NOMO-1 (cell line): Measurements from ENCODE around the gene ADAMTS14.
"Not testable (repeated sequence)": the region's sequence is repeated elsewhere in the genome, so short reads cannot be mapped to it uniquely, and the experiment has no call there.

Experiments
- DNase-seq, 2 experiments: peaks; one replicate each; lab custom pipeline; 2025; ENCODE audit not compliant: unreplicated experiment in 2 of 2; lab: John Stamatoyannopoulos, UW

The ADAMTS14 gene

GRCh38 chr10:70763567-70763966 lies 91.3 kb downstream of the ADAMTS14 start:
- no peak for DNase-seq

GRCh38 chr10:70765794-70766594 lies 93.7 kb downstream of the ADAMTS14 start:
- DNase-seq: no peak

- DNase-seq: not testable (repeated sequence)
These were observed 95.8 kb downstream of the ADAMTS14 start for GRCh38 chr10:70768026-70768685.

- no peak for DNase-seq
These were observed 96.8 kb downstream of the ADAMTS14 start for GRCh38 chr10:70769121-70769520.

GRCh38 chr10:70770001-70770400 lies 97.7 kb downstream of the ADAMTS14 start:
- DNase-seq: no peak

- DNase-seq: not testable (repeated sequence)
These were observed 98.2 kb downstream of the ADAMTS14 start for GRCh38 chr10:70770516-70770915.

- no peak for DNase-seq
These were observed 99.2 kb downstream of the ADAMTS14 start for GRCh38 chr10:70771311-70772194.

- DNase-seq: no peak
These were observed 100.3 kb downstream of the ADAMTS14 start for GRCh38 chr10:70772627-70773026.

- no peak for DNase-seq
These were observed 101.2 kb downstream of the ADAMTS14 start for GRCh38 chr10:70773461-70773860.

GRCh38 chr10:70773965-70774809 lies 101.9 kb downstream of the ADAMTS14 start:
- DNase-seq: no peak

- no peak for DNase-seq
These were observed 102.7 kb downstream of the ADAMTS14 start for GRCh38 chr10:70774810-70775678.

GRCh38 chr10:70775679-70776454 lies 103.6 kb downstream of the ADAMTS14 start:
- DNase-seq: no peak

GRCh38 chr10:70776455-70777005 lies 104.2 kb downstream of the ADAMTS14 start:
- no peak for DNase-seq

GRCh38 chr10:70777063-70777875 lies 105.0 kb downstream of the ADAMTS14 start:
- DNase-seq: no peak

GRCh38 chr10:70778267-70778924 lies 106.1 kb downstream of the ADAMTS14 start:
- DNase-seq: no peak

- DNase-seq: no peak
These were observed 106.8 kb downstream of the ADAMTS14 start for GRCh38 chr10:70779088-70779487.
